Activated T-helper 1 cell treated with Interleukin-2 at 50 U/mL for 16 hours (primary cell): ENCODE measurements around the gene BICD1.

Experiments
- DNase-seq: peaks from one replicate; pipeline ENCODE4 v3.0.0-alpha.2; 2020; ENCODE audit warnings: low read depth

Gene BICD1

DNA sequence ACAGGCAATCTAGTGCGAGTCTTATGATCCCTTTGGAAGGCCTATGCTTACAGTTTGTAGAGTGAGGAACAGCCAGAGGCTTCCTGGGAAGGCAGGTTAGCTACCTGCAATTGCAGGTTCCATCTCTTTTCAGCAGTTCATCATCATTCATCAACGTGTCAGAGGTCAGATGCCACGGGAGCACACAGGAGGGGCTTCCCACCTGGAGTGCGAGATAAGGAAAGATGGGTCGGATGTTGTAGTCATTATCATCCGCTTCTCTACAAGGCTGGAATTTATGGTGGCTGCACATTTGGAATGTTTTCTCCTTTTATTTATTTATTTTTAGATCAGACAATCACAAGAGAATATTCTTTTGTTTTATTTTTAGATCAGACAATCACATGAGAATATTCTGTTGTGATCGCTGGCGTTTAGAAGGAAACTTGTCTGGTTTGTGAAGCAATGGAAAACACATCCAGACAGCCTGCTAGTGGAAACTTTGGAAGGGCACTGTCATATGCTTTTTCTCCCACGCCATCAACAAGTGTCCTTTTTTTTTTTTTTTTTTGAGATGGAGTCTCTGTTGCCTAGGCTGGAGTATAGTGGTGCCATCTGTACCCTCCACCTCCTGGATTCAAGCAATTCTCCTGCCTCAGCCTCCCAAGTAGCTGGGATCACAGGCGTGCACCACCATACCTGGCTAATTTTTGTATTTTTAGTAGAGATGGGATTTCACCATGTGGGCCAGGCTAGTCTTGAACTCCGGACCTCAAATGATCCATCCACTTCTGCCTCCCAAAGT is 1.9 kb upstream of the BICD1 start:
- no peak for DNase-seq

DNA sequence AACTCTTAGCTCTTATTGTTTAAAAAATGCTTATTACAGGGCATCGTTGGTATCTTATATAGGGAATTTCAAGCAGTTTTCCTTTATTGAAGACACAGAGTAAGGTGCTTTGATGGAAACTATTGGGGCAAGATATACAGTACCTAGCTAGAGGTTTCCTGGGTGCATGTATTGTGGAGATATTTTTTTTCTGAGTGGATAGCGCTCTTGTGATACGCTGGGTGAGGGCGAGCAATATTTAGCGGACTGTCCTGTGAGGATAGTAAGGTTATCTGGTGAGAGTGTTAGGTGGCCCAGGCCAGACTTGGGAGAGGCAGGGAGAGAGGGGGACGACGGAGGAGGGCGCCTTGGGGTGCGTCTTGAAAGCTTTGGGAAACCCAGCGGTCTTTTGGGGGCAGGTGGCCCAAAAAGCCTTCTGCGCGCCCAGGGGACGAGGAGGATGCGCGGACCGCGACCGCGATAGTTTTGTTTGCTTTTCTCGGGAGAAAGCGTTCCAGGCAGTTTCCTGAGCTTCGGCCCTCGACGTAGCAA is 596 bp upstream of the BICD1 start:
- DNase-seq: no peak

DNA sequence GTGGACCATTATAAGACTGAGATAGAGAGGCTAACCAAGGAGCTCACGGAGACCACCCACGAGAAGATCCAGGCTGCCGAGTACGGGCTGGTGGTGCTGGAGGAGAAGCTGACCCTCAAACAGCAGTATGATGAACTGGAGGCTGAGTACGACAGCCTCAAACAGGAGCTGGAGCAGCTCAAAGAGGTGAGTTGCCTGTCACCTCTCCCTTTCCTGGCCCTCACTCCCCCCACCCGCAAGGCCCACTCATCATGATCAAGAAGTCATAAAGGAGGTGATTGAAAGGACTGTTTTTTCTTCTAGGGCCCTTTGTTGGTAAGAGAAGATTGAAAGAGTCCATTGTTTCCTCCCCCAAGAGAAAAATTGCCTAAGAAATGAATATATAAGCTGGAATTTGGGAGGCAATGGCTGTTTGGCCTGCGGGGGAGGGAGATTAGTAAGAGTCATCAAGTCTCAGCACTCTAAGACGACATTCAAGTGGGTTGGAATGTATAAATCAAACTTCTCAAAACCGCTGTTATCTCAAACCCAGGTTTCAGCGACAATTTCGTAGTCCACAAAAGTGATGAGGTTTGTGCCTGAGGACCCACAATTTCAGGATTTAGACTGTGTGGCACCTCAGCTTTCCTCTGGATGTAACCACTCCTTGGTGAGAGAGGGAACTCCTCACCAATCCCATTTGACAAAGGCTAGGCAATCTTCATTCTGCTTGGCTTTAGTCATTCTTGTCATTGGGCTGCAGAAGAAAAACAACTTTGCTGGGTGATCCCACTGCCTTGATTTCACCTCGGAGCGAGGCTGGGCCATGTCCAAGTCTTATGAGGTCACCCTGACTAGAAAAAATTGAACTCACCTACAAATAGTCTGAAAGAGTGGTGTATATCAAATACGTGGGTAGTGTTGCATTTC is 966 bp downstream of the BICD1 start:
- DNase-seq: no peak

DNA sequence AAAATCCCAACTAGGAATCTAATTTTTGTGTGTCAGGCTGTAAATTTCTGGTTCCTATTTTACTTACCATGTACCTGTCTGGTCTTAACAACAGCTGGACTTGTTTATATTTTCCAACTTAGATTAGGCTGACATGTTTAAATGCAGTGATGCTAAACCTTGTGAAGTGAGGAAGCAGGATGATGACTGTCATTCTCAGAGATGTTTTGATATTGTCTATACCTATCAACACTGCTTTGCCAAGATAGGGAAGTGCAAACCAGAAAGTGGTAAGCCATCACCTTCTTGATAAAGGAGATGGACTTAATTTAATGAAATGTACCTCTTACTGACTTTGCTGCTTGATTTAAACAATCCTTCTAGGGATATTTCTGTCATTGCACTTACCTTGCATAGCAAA is 2.1 kb downstream of the BICD1 start:
- DNase-seq: no peak

DNA sequence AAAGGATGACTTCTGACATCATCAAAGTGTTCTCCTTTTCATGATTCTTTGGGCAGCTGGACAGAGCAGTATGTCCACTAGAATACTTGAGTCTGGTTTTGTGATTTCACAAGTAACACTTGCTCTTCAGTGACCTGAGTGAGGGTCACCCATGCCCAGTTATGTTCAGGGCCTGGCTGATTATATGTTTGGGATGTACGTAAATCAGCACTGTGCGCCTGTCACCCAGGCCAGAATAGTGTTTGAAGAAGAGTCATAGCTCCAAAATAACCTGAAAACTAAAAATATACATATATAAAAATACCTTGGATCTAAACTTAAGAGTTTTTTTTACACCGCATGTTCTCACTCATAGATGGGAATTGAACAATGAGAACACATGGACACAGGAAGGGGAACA is 3.8 kb downstream of the BICD1 start:
- DNase-seq: no peak

DNA sequence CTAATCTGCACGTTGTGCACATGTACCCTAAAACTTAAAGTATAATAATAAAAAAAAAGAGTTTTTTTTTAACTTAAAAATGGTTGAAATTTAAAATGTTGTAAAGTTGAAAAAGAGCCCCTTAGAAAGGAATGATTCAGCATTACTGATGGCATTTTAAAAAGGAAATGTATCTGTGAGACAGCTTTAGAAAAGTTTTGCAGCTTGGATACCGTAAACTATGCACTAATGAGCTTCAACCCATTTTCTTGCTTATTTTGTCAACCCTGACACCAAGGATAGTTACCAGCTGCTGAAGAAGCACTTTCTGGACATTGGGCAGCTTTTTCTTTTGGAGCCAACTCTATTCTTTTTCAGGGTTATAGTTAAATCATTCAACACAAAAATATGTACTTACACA is 4.3 kb downstream of the BICD1 start:
- no peak for DNase-seq

DNA sequence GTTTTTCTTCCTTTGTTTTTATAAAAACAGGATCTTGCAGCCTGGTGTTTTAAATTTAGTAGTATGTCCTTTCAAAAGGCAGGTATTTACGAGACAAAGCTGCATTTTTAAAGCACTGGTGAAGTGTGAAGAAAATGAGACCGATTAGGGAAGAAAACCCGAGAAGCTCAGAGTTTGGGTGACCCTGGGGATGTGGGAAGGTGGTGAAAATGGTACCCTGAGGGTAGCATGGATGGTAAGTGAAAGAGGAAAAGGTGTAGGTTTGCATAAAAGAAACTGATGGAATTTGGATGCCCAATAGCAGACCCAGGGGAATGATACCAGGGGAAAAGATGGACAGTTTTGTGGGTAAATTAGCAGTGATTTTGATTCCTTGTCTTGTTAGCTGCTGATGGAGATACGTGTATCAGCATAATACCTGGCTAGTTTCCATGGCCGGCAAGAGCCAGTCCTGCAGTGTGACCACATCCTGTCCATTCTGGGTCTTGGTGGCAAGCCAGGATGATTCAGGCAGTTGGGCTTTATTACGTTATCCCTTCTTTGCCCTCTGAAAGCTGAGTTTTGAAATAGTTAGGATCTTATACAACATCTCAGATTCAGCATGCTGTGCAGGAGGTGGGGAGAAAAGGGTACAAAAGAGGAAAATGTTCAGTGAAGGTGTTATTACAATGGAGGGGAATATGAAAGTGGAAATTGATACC is 8.9 kb downstream of the BICD1 start:
- DNase-seq: no peak

DNA sequence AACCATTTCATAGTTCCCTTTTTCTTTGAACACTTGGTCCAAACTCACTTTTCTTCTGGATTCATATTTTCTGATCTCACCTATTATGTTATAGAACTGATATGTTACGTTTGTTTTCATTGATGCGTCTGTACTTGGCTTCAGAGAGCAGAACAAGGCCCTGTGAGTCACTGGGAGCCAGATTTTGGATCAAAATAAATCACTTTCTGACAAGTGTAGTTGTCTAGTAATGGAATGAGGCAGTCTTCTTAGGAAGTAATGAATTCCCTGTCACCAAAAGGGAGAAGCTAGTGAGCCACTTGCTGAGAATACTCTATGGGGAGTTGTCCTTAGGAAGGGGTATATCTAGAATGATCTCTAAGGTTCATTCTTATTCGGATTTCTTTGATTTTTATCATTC is 10.2 kb downstream of the BICD1 start:
- no peak for DNase-seq

DNA sequence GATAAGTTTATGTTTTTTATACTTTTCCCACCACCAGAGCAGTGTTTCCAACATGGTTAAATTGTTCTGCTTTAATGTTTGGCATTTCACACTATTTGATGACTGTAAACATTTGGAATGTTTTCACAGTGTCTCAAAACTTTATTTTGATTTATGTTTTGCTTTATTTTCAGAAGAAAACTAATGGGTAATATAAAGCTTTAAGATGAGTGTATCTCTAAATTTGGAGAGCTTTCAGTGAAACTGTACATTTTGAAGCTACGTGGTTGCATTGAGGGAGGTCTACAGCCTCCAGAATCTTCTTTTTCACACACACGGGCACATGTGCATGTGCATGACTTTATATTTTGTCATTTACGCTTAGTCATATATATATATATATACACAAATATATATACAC is 10.7 kb downstream of the BICD1 start:
- no peak for DNase-seq

DNA sequence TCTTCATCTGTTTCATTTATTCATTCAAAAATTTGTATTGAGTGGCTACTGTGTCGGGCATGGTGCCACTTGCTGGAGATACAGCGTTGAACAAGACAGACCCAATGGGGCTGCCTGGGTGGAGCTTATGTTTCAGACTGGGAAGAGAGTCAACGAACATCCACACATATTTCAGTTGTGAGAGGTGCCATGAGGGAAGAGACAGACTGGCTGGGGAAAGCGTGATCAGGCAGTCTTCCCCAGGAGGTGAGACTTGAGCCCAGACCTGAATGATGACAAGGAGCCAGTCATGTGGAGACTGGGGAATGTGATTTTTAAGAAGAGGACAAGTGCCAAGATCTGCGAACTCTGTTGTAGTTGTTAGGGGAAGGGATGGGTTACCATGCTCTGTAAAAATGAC is 12.2 kb downstream of the BICD1 start:
- DNase-seq: no peak

DNA sequence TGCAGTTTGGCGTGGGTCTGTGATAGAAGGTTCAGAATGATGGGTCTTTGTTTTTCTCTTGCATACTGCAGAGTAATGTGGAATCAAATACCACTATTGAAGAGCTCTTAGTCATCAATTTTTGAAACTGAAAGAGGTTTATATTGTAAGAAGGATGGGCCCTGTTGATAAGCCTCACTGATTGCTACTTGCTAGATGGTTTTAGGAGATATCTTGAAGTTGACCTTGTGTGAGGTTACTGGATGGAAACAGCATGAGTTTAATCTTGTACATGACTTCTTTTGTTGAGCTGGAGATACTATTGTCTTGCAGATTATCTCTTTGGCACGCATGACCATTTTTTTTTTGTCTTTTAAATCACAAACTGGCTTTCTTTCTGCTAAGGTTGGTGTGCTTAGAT is 13.8 kb downstream of the BICD1 start:
- DNase-seq: no peak

DNA sequence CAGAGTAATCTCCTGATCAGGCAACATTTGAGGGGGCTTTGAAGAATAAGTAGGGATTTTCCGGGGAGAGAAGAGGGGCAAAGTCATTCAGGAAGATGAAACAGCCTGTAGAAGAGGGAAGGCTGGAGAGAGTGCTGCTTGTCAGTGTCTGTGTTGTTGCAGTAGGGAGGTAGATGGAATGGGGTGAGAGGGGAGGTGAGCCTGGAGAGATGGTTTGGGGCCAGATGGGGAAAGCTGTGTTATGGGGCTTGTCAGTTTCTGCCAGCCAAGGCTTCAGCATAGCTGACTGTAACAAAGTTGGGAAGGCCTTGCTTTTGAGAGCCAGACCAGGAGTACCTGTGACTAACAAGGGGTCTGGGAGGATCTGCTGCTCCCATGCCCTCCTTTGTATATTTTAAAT is 18.0 kb downstream of the BICD1 start:
- no peak for DNase-seq

DNA sequence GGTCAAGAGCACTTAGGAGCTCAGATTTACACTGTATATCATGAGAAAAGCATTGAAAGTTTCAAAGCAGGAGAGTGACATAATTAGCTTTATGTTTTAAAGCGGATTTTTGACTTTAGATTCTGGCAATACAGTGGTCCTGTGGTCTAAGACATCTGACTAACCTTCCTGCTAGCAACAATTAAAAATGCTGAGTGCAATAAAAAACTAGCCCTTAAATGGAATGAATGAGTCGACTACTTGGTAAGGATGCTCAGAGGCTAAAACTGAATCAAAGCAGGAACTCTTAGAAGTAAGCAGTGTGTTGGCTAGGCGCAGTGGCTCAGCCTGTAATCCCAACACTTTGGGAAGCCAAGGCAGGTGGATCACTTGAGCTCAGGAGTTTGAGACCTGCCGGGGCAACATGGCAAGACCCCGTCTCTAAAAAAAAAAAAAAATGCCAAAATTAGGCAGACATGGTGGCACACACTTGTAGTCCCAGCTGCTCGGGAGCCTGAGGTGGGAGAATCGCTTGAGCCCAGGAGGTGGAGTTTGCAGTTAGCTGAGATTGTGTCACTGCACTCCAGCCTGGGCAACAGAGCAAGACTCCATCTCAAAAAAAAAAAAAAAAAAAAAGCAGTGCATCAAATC is 18.9 kb downstream of the BICD1 start:
- DNase-seq: no peak

DNA sequence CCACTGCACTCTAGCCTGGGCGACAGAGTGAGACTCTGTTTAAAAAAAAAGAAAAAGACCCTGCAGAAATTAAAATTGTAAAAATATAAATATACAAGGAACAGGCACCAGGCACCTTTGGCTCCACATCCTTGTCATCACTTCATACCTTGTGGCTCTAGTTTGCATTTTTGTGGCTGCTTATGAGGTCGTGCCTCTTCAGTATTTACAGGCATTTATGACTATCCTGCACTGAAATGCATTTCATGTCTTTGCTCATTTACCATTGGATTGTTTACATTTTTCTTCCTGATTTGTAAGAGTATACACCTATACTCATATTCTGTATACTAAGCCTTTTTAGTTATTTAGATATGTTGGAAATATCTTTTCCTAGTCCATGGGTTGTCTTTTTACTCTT is 20.1 kb downstream of the BICD1 start:
- DNase-seq: no peak

DNA sequence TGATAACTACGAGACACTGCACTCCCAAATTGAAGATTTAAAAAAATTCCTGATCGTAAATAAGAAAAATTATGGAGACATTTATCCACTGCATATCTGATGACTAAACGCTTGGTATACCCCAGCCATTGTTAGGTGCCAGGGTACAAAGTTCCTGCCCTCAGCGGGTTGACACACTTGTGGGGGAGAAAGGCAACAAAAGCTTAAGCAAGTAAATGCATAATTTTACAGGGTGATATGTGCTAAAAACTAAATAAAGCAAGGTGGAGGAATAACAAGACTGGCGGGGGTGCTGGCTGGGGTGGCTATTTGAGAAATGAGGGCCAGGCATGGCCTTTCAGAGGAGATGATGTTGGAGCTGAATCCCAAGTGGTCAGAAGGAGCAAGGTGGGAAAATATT is 25.0 kb downstream of the BICD1 start:
- DNase-seq: no peak

DNA sequence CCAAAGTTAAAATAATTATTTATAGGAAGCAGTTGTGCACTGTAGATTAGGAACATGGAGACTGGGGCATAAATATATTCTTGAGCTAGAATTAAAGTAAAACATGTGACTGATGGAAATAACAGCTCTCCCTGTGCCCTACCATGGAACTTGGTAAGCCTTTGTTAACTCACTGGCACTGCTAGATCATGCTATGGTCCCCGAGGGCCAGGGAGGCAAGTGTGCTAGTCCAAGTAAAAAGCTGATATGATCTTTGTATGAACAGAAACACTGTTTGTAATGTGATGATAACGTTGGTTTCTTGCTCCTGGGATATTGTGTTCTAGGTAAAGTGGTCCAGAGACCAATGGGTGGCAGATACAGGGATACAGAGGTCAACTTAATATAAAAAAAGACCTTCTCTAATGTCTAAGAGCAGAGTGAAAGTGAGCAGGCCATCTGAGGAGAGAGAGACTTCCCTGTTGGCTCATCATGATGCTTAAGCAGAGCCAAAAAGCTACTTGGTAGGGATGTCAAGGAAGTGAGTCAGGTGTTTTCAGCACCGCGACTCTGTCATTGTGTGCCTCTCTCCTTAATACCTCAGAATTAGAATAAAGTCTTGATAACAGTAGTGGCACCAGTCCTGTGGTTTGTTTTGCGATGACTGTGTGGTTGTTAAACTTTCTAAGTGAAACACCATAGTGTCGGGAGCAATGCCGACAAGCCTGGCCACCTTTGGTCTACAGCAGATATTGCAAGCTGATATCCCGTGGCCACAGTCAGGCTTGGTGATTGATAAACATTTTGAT is 27.6 kb downstream of the BICD1 start:
- peak; percentile 3 for DNase-seq

DNA sequence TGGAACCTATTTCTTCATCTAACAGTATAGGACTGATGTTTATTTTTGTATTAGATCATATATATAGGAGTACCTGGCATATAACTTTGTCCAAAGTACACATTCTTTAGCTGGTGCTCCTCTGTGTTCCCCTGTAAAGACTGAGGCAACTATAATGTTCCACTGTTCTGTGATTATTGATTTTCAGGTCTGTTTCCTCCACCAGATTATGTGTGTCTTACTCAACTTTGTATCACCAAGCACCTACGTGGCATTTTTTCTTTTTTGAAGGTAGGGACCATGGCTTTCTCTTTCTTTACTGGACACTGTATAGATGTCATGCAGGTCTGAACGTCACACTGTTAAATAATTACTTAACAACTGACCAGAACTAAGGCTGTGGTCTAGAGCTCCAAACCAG is 29.3 kb downstream of the BICD1 start:
- no peak for DNase-seq

DNA sequence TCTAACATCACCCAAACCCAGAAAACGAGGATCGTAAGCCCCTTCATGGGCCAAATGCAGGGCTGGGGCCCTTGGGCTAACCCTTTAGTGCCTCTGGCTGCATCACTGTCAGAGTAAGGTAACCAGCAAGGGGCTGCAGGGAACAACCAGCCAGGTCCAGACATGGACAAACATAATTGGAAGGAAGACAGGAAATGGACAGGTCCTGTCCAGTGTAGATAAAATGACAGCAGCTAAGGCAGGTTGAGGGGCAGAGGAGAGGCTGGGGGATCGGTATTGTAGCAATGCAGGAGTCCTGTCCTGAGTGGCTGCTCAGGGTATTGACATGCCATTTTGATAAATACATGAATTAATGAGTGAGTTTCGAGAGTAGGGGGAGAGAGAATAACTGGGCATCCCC is 29.8 kb downstream of the BICD1 start:
- DNase-seq: no peak

DNA sequence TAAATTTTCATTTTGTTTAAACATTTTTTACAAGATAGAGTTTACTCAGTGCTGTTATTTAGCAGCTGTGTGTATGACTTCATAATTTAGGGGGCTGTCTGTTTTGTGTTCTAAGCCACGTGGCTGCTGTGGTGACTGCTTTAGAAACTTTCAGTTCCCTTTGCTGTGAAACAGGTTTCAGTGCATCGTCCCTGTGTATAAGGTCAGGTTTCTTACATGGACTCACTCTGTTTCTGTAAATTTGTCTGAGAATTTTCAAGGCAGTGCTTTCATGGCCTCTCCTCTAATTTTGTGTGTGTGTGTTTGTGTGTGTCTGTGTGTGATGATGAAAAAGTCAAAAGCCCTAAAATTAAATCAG is 32.4 kb downstream of the BICD1 start:
- DNase-seq: no peak

DNA sequence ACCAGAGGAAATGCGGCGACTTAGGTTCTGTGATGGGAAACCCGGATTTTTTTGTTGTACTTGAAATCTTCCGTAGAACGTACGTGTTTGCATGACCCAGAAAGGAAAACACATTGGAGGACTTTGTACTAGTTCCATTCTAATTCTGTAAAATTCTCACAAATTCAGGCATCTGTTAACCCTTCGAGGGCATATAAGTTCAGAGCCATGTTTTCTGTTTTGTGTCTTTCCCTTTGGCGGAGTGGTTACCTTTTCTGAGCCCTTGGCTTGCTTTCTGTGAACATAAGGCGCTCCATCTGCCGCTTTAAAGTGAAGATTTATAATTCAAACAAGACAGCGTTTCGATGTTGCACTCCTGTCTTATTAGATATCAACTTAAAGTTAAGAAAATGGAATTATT is 34.2 kb downstream of the BICD1 start:
- no peak for DNase-seq

DNA sequence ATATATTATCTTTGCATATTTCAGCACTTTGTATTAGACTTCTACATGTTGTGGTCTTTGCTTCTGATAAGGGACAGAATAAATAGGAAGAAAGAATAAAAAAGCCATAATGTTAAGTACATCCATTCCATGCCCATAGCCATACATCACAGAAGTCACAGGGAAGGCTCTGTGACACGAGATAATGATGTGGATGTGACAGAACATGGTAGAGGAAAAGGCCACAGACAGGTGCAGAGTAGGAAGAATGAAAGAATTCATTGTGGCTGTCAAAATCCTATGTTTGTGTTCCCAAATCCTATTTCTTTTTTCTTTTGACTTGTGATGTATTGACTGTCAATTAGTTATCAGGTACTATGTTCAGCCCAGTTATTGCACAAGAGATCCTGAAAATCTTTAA is 38.4 kb downstream of the BICD1 start:
- no peak for DNase-seq
